DOHH2 (cell line): Measurements from ENCODE around the gene GALNT9.

Experiments
- CTCF ChIP-seq: fragments of 200-600 bp; sonication (generic); IDR thresholded peaks from one replicate; pipeline ENCODE4 v1.5.1; 2014; ENCODE audit warnings: antibody characterized with exemption, mild to moderate bottlenecking, low read depth, low read length; ENCODE audit not compliant: poor library complexity, severe bottlenecking
- EZH2phosphoT487 ChIP-seq: fragments of 200-600 bp; sonication (generic); IDR thresholded peaks from 2 replicates; pipeline ENCODE4 v1.6.1; 2017; ENCODE audit warnings: borderline replicate concordance, mild to moderate bottlenecking, antibody characterized with exemption, low read length, moderate library complexity, mixed read lengths

- TF ChIP-seq CTCF (no peak), EZH2phosphoT487 (no peak)
Measured at GRCh38 chr12:132151145-132151765, 178.1 kb downstream of the GALNT9 start.
